A673 (cell line): ENCODE results near the gene IMPDH1.

Source experiments
- EZH2 ChIP-seq: fragments of 200-600 bp; sonication (generic); IDR thresholded peaks from 2 replicates; pipeline ENCODE4 v1.6.1; 2017; ENCODE audit warnings: borderline replicate concordance, low read depth, mild to moderate bottlenecking, mixed read lengths, antibody characterized with exemption, low read length; ENCODE audit not compliant: poor library complexity, severe bottlenecking
- TF ChIP-seq, protein P1 (sequence below): fragments of 300-800, 200-600 bp; sonication (generic); conservative IDR thresholded peaks from 2 replicates; pipeline ENCODE4 v1.5.1; 2017; ENCODE audit warnings: low read depth, mild to moderate bottlenecking, antibody characterized with exemption, low read length, moderate library complexity, mixed read lengths

GRCh38 chr7:128427289-128427891 lies 17.6 kb upstream of the IMPDH1 start:
- TF ChIP-seq, protein P1, sequence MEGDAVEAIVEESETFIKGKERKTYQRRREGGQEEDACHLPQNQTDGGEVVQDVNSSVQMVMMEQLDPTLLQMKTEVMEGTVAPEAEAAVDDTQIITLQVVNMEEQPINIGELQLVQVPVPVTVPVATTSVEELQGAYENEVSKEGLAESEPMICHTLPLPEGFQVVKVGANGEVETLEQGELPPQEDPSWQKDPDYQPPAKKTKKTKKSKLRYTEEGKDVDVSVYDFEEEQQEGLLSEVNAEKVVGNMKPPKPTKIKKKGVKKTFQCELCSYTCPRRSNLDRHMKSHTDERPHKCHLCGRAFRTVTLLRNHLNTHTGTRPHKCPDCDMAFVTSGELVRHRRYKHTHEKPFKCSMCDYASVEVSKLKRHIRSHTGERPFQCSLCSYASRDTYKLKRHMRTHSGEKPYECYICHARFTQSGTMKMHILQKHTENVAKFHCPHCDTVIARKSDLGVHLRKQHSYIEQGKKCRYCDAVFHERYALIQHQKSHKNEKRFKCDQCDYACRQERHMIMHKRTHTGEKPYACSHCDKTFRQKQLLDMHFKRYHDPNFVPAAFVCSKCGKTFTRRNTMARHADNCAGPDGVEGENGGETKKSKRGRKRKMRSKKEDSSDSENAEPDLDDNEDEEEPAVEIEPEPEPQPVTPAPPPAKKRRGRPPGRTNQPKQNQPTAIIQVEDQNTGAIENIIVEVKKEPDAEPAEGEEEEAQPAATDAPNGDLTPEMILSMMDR: peak; percentile 65
- TF ChIP-seq EZH2: no peak
